ENCODE measurements around the gene RREB1. TPM values are rescaled to one million over a fixed set of nuclear protein-coding genes. Genes with fewer than 3 reads are reported as not detected.

RREB1 gene
- total and polyA plus RNA-seq, 2 of the 4 experiments (the other 2 are of a cell fraction) = 8.4 to 14.5 TPM

DNA sequence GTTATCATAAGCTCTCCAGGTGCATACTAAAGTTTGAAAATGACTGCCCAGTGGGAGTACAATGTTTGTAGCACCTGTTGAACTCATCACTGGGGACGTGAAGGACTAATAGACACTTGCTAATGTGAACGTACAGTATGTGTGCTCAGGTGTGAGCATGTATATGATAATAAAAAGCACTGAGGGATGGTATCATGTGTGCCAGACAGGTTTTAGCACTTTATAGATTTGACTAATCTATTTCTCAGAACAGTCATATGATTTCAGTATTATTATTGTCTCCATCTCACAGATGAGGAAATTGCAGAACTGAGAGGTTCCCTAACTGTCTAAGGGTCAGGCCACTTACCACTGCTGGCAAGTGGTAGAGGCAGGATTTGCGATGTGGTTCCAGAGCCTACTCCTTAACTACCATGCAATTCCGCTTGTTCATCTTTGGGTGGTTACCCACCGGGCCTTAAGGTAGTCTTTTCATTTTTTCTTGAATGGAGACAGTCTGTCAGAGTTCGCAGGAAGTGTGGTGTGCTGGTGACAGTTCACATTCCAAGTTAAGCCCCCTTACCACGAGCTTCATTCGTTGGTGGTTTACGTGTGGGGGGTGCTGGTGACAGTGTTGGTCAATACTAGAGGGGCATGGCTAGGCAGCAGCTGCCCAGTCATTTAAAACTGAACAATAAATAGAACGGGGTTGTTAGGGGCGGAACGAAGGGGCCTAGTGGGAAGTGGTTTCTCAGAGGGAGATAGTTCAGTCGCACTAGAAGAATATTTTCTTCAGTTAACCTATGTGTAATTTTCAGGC lies 46.8 kb downstream of the RREB1 start:
- ChIA-PET CTCF (interaction anchor here (0.6 to 0.7 kb wide), 2 partner anchors 396 to 406 kb away, joined by 3 to 4 read pairs; no protein-coding TSS in a partner anchor), POLR2A (ENCODE audit: unreplicated experiment) (no interaction called here)
- H3K79me1 ChIP-seq (ENCODE audit: low read depth in 1 of 2, low read length in 2 of 2) = peaks cover 36 to 81% of the 10 kb centered on the region in 2 experiments
- no peak overlapping the region for H3K4me3 ChIP-seq (ENCODE audit: insufficient read depth, low read depth, low read length)
- TF ChIP-seq, protein P1, sequence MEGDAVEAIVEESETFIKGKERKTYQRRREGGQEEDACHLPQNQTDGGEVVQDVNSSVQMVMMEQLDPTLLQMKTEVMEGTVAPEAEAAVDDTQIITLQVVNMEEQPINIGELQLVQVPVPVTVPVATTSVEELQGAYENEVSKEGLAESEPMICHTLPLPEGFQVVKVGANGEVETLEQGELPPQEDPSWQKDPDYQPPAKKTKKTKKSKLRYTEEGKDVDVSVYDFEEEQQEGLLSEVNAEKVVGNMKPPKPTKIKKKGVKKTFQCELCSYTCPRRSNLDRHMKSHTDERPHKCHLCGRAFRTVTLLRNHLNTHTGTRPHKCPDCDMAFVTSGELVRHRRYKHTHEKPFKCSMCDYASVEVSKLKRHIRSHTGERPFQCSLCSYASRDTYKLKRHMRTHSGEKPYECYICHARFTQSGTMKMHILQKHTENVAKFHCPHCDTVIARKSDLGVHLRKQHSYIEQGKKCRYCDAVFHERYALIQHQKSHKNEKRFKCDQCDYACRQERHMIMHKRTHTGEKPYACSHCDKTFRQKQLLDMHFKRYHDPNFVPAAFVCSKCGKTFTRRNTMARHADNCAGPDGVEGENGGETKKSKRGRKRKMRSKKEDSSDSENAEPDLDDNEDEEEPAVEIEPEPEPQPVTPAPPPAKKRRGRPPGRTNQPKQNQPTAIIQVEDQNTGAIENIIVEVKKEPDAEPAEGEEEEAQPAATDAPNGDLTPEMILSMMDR (conservative IDR thresholded peaks at IDR 0.05; ENCODE audit: low read depth, low read length) = no peak
- TF ChIP-seq CHD1 (IDR thresholded peaks at IDR 0.05; ENCODE audit: low read depth, low read length) = no peak
- TF ChIP-seq CEBPB (IDR thresholded peaks at IDR 0.05; ENCODE audit: low read depth, low read length) = no peak
- TF ChIP-seq BHLHE40 (IDR thresholded peaks at IDR 0.05; ENCODE audit: low read depth, low read length) = no peak
- no peak for TF ChIP-seq RAD21 (IDR thresholded peaks at IDR 0.05; ENCODE audit: low read length)
- no peak for TF ChIP-seq FOS (IDR thresholded peaks at IDR 0.05; ENCODE audit: low read depth, low read length)
- TF ChIP-seq RCOR1 (IDR thresholded peaks at IDR 0.05; ENCODE audit: insufficient replicate concordance, low read length) = no peak
- TF ChIP-seq, protein P2, sequence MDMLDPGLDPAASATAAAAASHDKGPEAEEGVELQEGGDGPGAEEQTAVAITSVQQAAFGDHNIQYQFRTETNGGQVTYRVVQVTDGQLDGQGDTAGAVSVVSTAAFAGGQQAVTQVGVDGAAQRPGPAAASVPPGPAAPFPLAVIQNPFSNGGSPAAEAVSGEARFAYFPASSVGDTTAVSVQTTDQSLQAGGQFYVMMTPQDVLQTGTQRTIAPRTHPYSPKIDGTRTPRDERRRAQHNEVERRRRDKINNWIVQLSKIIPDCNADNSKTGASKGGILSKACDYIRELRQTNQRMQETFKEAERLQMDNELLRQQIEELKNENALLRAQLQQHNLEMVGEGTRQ (IDR thresholded peaks at IDR 0.05; ENCODE audit: low read depth, low read length) = no peak
- no peak for TF ChIP-seq SMC3 (IDR thresholded peaks at IDR 0.05; ENCODE audit: low read depth, low read length)
- no peak for TF ChIP-seq RFX5 (IDR thresholded peaks at IDR 0.05; ENCODE audit: low read depth, low read length)
- TF ChIP-seq, protein P3, sequence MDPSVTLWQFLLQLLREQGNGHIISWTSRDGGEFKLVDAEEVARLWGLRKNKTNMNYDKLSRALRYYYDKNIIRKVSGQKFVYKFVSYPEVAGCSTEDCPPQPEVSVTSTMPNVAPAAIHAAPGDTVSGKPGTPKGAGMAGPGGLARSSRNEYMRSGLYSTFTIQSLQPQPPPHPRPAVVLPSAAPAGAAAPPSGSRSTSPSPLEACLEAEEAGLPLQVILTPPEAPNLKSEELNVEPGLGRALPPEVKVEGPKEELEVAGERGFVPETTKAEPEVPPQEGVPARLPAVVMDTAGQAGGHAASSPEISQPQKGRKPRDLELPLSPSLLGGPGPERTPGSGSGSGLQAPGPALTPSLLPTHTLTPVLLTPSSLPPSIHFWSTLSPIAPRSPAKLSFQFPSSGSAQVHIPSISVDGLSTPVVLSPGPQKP (IDR thresholded peaks at IDR 0.05; ENCODE audit: borderline replicate concordance, low read depth, low read length) = no peak
- TF ChIP-seq NFE2L2 (IDR thresholded peaks at IDR 0.05; ENCODE audit: low read depth, low read length) = no peak
- TF ChIP-seq MAFK (IDR thresholded peaks at IDR 0.05; ENCODE audit: low read depth, low read length) = no peak
- no peak for TF ChIP-seq MAZ (IDR thresholded peaks at IDR 0.05; ENCODE audit: borderline replicate concordance, low read depth, low read length)
- H2BK120ac ChIP-seq (ENCODE audit: low read depth, low read length) = no peak overlapping the region
- no peak overlapping the region for H3K56ac ChIP-seq (ENCODE audit: extremely low read depth, insufficient read depth, low read length)
- no peak overlapping the region for H2AK5ac ChIP-seq (ENCODE audit: low read depth, low read length)
- H3K18ac ChIP-seq (ENCODE audit: low read depth, low read length) = no peak overlapping the region
- H3K36me3 ChIP-seq (ENCODE audit: control insufficient read depth, insufficient read depth, low read length) = no peaks in the 10 kb centered on the region
- no peak overlapping the region for H4K8ac ChIP-seq (ENCODE audit: low read depth in 2 of 2, low read length in 2 of 2)
- H2AFZ ChIP-seq (replicated peaks; ENCODE audit: low read length, poor library complexity) = no peak overlapping the region
- in situ Hi-C loops (cut with MboI; ENCODE audit: low sequenced_read_pairs) (no loop called here), intact Hi-C loops (cut with micrococcal nuclease) (no loop called here), dilution Hi-C loops (cut with HindIII; ENCODE audit: low sequenced_read_pairs, unreplicated experiment) (no loop called here)
- peaks cover 36% of the 10 kb centered on the region for H3K9me1 ChIP-seq (ENCODE audit: insufficient read depth, low read length)
- H3K4me1 ChIP-seq (ENCODE audit: control insufficient read depth, insufficient read depth, low read length) = peaks cover 27% of the 10 kb centered on the region
- H4K91ac ChIP-seq (ENCODE audit: insufficient read depth, low read depth, low read length) = no peak overlapping the region
- H3K27me3 ChIP-seq (ENCODE audit: control insufficient read depth, insufficient read depth, low read length) = no peaks in the 10 kb centered on the region
- no peak for ATAC-seq (ENCODE audit: low read depth)
- BruUV-seq (replicated peaks) = no TSS peak
- no peaks in the 10 kb centered on the region for H3K9me3 ChIP-seq (ENCODE audit: control insufficient read depth, insufficient read depth, low read length)
- no peak overlapping the region for H3K27ac ChIP-seq (ENCODE audit: insufficient read depth, low read length)
- H2BK15ac ChIP-seq (ENCODE audit: low read depth, low read length) = no peak overlapping the region
- peaks cover 48% of the 10 kb centered on the region for H4K20me1 ChIP-seq (ENCODE audit: insufficient read depth, low read length)
- no peak overlapping the region for H3K23ac ChIP-seq (ENCODE audit: low read depth, low read length)
- no peak overlapping the region for H2AK9ac ChIP-seq (replicated peaks; ENCODE audit: low read depth, low read length, poor library complexity)
- H2BK20ac ChIP-seq (ENCODE audit: low read depth, low read length) = no peak overlapping the region
- no peak overlapping the region for H3K4me2 ChIP-seq (ENCODE audit: low read depth, low read length)
- WGBS, 2 experiments (ENCODE audit: extremely low coverage in 2 of 2, insufficient read length in 1 of 2) = no CpG with 5 or more reads among the region's 13 CpGs
- H4K5ac ChIP-seq (ENCODE audit: low read depth, low read length) = no peak overlapping the region
- 0 out of 2 replicates have a peak overlapping the region, but pooled peaks have one; percentile 11 for H3K4ac ChIP-seq (ENCODE audit: low read depth, low read length)
- no peak for DNase-seq
- H3K9ac ChIP-seq (ENCODE audit: low read depth, low read length) = no peak overlapping the region
- no peak overlapping the region for H2BK5ac ChIP-seq (ENCODE audit: low read depth, low read length, poor library complexity, severe bottlenecking)
- peak overlapping the region; percentile 43; the same call in 1 of the 2 replicates for H3K14ac ChIP-seq (replicated peaks; ENCODE audit: low read depth, low read length)
